WI38 (cell line): Measurements from ENCODE around the gene KTN1.

ENCODE experiments used
- H3K4me3 ChIP-seq: 2 replicates; pipeline ENCODE4 v1.5.1; 2011; ENCODE audit warnings: low read depth, mild to moderate bottlenecking, control low read depth, low read length
- TF ChIP-seq, protein P1 (sequence below): IDR thresholded peaks from 2 replicates; pipeline ENCODE4 v1.5.1; 2012; ENCODE audit warnings: low read depth, mild to moderate bottlenecking, control low read depth, low read length

The KTN1 gene

DNA sequence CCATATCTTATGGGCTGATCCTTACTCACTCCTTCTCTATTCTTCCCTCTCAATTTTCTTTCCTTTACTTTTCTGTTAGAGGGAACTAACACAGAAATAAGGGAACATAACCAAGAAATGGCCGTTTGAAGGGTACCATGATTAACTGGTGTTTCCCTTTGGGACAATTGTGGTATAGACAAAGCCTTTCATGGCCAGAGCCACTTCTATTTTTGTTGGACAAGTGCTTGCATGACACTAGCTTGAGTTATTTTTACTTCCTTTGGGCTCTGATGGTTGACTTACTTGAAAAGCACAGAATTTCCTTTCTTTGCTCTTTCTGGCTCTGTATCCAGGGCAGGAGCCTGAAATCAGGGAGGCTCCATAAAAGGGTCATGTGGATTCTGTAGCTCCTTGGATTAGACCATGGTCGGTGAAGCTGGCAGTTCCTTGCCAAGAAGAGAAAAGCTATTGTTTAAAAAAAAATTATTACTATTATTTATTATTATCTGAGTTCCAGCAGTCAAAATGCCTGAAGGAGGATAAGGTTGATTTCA is 130.6 kb downstream of the KTN1 start:
- TF ChIP-seq, protein P1, sequence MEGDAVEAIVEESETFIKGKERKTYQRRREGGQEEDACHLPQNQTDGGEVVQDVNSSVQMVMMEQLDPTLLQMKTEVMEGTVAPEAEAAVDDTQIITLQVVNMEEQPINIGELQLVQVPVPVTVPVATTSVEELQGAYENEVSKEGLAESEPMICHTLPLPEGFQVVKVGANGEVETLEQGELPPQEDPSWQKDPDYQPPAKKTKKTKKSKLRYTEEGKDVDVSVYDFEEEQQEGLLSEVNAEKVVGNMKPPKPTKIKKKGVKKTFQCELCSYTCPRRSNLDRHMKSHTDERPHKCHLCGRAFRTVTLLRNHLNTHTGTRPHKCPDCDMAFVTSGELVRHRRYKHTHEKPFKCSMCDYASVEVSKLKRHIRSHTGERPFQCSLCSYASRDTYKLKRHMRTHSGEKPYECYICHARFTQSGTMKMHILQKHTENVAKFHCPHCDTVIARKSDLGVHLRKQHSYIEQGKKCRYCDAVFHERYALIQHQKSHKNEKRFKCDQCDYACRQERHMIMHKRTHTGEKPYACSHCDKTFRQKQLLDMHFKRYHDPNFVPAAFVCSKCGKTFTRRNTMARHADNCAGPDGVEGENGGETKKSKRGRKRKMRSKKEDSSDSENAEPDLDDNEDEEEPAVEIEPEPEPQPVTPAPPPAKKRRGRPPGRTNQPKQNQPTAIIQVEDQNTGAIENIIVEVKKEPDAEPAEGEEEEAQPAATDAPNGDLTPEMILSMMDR: no peak
- H3K4me3 ChIP-seq: no peak overlapping the region

DNA sequence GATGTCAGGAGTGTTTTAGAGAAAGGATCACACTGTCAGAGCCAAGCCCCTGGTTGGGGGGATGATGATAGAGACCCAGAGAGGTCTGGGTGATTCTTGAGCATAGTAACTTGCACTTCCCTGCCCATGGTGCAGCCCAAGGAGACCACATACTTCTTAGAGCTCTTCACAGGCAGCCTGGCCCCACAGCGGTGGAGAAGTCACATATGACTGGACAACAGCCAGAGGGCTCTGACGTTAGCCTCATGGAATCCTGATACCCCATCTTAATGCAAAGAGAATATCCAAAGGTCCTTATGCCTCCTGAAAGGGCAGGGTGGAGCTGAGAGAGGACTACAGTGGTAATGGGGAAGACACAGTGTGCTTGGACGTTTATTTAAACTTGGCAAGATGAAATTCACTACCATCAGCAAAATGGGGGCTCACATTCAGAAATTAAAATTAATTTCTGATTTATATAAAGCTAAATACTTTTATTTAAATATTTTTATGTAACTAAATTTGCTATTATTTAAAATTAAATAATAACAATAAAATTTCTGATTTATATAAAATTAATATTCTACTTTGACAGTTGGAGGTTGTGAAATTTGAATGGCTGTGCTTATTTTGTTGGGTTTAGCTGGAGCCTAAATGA is 131.3 kb downstream of the KTN1 start:
- TF ChIP-seq, protein P1: no peak
- no peak overlapping the region for H3K4me3 ChIP-seq

DNA sequence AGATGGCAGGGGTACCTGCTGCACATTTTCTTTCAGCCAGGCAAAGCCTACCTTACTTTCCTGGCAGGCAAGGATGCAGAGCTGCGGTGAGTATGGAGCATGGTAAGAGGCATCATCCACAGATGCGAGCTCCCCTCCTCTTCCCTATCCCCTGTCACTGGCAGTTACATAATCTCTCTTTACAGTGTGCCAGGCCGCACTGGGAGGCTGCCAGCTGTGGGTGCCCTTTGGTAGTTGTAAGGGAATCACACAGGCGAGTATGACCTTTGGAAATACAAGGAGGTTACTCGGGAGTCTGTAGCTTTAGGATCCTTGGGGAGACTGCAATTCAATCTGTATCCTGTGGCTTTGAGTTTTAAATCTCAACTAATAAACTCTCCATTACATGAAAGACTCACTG is 132.5 kb downstream of the KTN1 start:
- no peak overlapping the region for H3K4me3 ChIP-seq
- TF ChIP-seq, protein P1: no peak

DNA sequence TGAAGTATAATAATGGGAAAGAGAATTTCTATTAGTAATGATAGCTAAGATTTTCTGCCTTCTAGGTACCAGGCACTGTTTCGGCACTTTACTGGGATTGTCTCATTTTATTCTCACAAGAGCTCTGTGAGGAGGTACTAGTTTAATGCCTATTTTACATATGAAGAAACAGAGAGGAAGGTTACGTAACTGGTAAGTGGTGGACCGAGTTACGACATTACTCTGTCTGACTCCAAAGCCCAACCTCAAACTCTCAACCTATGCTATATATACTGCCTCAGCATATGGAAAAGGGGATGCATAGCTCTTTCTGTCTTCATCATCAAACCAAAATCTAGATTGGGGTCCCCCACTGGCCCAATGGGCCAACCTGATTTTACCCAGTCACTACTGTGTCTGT is 133.5 kb downstream of the KTN1 start:
- TF ChIP-seq, protein P1: no peak

DNA sequence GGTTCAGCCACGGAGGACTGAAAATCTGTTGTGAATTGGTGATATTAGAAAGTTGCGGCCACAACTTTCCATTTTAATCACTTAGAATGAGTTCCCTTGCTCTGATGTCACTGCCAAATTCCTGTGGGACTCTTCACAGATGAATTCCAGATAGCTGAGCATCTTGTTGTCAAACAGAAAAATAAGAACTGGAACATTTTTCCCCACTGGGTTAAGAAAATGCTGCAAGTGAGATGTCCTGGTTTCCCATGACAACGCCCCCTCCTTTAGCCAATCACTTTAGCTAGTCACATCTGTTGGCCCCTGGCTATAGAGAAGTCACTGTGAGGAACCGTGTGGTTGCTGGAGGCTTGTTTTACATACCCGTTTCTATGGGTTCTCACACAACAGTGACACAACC is 135.9 kb downstream of the KTN1 start:
- no peak overlapping the region for H3K4me3 ChIP-seq
- TF ChIP-seq, protein P1: no peak

More for the DNA sequence above, 133.5 kb downstream of the KTN1 start:
- H3K4me3 ChIP-seq: no peak overlapping the region

DNA sequence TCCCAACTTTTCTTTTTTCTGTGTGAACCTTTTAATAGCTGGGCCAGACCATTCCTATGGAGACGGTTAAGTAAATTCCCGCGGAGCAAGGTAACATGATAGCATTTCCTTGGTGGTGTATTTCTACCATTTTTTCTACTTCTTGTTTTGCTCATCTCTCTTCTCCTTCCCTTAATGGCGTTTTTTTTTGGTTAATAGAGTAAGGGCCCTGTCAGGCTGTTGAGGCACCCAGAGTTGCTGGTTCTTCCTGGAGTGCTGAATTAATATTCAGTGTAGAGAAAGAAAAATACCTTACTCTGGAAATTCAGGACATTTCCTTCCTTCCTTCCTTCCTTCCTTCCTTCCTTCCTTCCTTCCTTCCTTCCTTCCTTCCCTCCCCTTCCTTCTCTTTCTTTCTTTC is 137.6 kb downstream of the KTN1 start:
- TF ChIP-seq, protein P1: no peak
- H3K4me3 ChIP-seq: no peak overlapping the region

DNA sequence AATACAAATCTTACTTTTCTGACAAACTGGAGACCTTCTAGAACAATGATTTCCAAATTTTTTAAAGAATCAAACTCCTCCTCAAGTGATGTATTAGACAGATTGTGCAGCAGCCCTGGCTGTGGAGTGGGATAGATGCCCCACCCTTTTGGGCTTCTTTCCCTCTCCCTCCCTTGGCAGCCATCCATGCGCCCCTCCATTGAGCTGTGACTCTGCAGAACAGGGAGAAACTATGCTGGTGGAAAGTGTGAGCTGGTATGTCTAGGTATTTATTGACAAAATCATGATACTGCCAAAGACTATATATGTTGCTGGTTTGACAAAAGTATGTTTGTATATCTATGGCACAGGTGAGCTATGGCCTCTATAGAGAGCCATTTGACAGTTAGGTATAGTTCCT is 138.5 kb downstream of the KTN1 start:
- TF ChIP-seq, protein P1: no peak
- no peak overlapping the region for H3K4me3 ChIP-seq
